WTC11 (cell line): ENCODE data around the gene ATP5PB. TPM values are rescaled to one million over a fixed set of nuclear protein-coding genes. Genes with fewer than 3 reads are reported as not detected.

Source experiments
- ATAC-seq: fragments of 200-7000 bp; cut with Tn5 transposase; 2 replicates; pipeline ENCODE4 v1.10.0; 2021; ENCODE audit warnings: mild to moderate bottlenecking, moderate library complexity
- CTCF ChIA-PET: fragments of 300-600 bp; sonication (Branson Sonifier 250); formaldehyde crosslinking; loops from one replicate; lab custom pipeline; 2021; ENCODE audit warnings: antibody characterized with exemption; lab: Charles Lee
- POLR2A ChIA-PET: fragments of 350-600 bp; sonication (Branson Sonifier 250); formaldehyde crosslinking; loops from one replicate; lab custom pipeline; 2021; ENCODE audit warnings: antibody characterized with exemption; lab: Charles Lee
- DNase-seq: peaks from one replicate; pipeline ENCODE4 v3.0.0; 2021; ENCODE audit warnings: low spot score
- H3K27ac Mint-ChIP-seq: 2 replicates; pipeline ENCODE4 v1.8.0; 2021; ENCODE audit warnings: mixed read lengths
- H3K27me3 Mint-ChIP-seq: 2 replicates; pipeline ENCODE4 v1.8.0; 2021; ENCODE audit warnings: low read depth, mild to moderate bottlenecking, moderate library complexity, mixed read lengths
- H3K36me3 Mint-ChIP-seq: 2 replicates; pipeline ENCODE4 v1.8.0; 2021; ENCODE audit warnings: mixed read lengths
- H3K4me1 Mint-ChIP-seq: 2 replicates; pipeline ENCODE4 v1.8.0; 2022; ENCODE audit warnings: mixed read lengths
- H3K4me3 Mint-ChIP-seq: 2 replicates; pipeline ENCODE4 v1.8.0; 2021; ENCODE audit warnings: mild to moderate bottlenecking, moderate library complexity, mixed read lengths
- H3K9me3 Mint-ChIP-seq: 2 replicates; pipeline ENCODE4 v1.8.0; 2021; ENCODE audit warnings: mixed read lengths
- CREM ChIP-seq: sonication (generic); formaldehyde crosslinking; IDR thresholded peaks from 2 replicates; pipeline ENCODE4 v1.8.1; 2022; ENCODE audit warnings: mild to moderate bottlenecking, missing genetic modification reagents, moderate library complexity
- EMX1 ChIP-seq: fragments of 250-450 bp; sonication (Bioruptor Pico); IDR thresholded peaks from 2 replicates; pipeline ENCODE4 v1.8.0; 2021; ENCODE audit warnings: mild to moderate bottlenecking
- ESRRA ChIP-seq: sonication (generic); formaldehyde crosslinking; IDR thresholded peaks from 2 replicates; pipeline ENCODE4 v1.8.1; 2022; ENCODE audit warnings: mild to moderate bottlenecking, missing genetic modification reagents, borderline replicate concordance
- FOXP1 ChIP-seq: sonication (generic); formaldehyde crosslinking; IDR thresholded peaks from 2 replicates; pipeline ENCODE4 v1.8.0; 2022; ENCODE audit warnings: missing genetic modification reagents, mild to moderate bottlenecking, moderate library complexity, borderline replicate concordance
- GABPB1 ChIP-seq: sonication (generic); formaldehyde crosslinking; IDR thresholded peaks from 2 replicates; pipeline ENCODE4 v1.8.1; 2023; ENCODE audit warnings: mild to moderate bottlenecking, missing genetic modification reagents
- IRF2 ChIP-seq: sonication (generic); formaldehyde crosslinking; IDR thresholded peaks from 2 replicates; pipeline ENCODE4 v1.8.0; 2022; ENCODE audit warnings: low read depth, missing genetic modification reagents, borderline replicate concordance
- NR1H2 ChIP-seq: sonication (generic); formaldehyde crosslinking; IDR thresholded peaks from 2 replicates; pipeline ENCODE4 v1.9.0; 2021; ENCODE audit warnings: mild to moderate bottlenecking, moderate library complexity, missing genetic modification reagents
- NR3C1 ChIP-seq: sonication (generic); formaldehyde crosslinking; conservative IDR thresholded peaks from 2 replicates; pipeline ENCODE4 v1.8.1; 2023; ENCODE audit warnings: low read depth, mild to moderate bottlenecking, missing genetic modification reagents
- OVOL2 ChIP-seq: fragments of 250-450 bp; sonication (Bioruptor Pico); IDR thresholded peaks from 2 replicates; pipeline ENCODE4 v1.9.0; 2021; ENCODE audit warnings: mild to moderate bottlenecking, borderline replicate concordance
- SOX15 ChIP-seq: fragments of 250-450 bp; sonication (Bioruptor Pico); IDR thresholded peaks from 2 replicates; pipeline ENCODE4 v1.9.0; 2021; ENCODE audit warnings: mild to moderate bottlenecking
- TEAD1 ChIP-seq: sonication (generic); formaldehyde crosslinking; IDR thresholded peaks from 2 replicates; pipeline ENCODE4 v1.8.0; 2022; ENCODE audit warnings: mild to moderate bottlenecking, missing genetic modification reagents
- ZNF138 ChIP-seq: sonication (generic); formaldehyde crosslinking; conservative IDR thresholded peaks from 2 replicates; pipeline ENCODE4 v1.8.1; 2022; ENCODE audit warnings: mild to moderate bottlenecking, moderate library complexity, missing genetic modification reagents
- total RNA-seq: library from RNA; stranded (reverse); gene quantifications from 3 replicates; pipeline ENCODE4 v1.2.3, GENCODE V29; 2021
- TF ChIP-seq, protein P1 (sequence below): sonication (generic); formaldehyde crosslinking; IDR thresholded peaks from 2 replicates; pipeline ENCODE4 v1.8.0; 2022; ENCODE audit warnings: mild to moderate bottlenecking, missing genetic modification reagents
- TF ChIP-seq, protein P2 (sequence below): fragments of 250-450 bp; sonication (Bioruptor Pico); IDR thresholded peaks from 2 replicates; pipeline ENCODE4 v1.9.0; 2021; ENCODE audit warnings: mild to moderate bottlenecking
- TF ChIP-seq, protein P3 (sequence below): fragments of 250-450 bp; sonication (Bioruptor Pico); conservative IDR thresholded peaks from 2 replicates; pipeline ENCODE4 v1.9.0; 2021; ENCODE audit warnings: mild to moderate bottlenecking
- TF ChIP-seq, protein P4 (sequence below): sonication (generic); formaldehyde crosslinking; IDR thresholded peaks from 2 replicates; pipeline ENCODE4 v1.8.0; 2023; ENCODE audit warnings: missing genetic modification reagents, mild to moderate bottlenecking, borderline replicate concordance
- TF ChIP-seq, protein P5 (sequence below): sonication (generic); formaldehyde crosslinking; IDR thresholded peaks from 2 replicates; pipeline ENCODE4 v1.8.1; 2023; ENCODE audit warnings: mild to moderate bottlenecking, missing genetic modification reagents
- TF ChIP-seq, protein P6 (sequence below): sonication (generic); formaldehyde crosslinking; IDR thresholded peaks from 2 replicates; pipeline ENCODE4 v1.8.0; 2023; ENCODE audit warnings: missing genetic modification reagents
- TF ChIP-seq, protein P7 (sequence below): sonication (generic); formaldehyde crosslinking; IDR thresholded peaks from 2 replicates; pipeline ENCODE4 v1.8.0; 2022; ENCODE audit warnings: missing genetic modification reagents

Gene ATP5PB
- total RNA-seq, 1 experiment from 2014 or later: 284 TPM

DNA sequence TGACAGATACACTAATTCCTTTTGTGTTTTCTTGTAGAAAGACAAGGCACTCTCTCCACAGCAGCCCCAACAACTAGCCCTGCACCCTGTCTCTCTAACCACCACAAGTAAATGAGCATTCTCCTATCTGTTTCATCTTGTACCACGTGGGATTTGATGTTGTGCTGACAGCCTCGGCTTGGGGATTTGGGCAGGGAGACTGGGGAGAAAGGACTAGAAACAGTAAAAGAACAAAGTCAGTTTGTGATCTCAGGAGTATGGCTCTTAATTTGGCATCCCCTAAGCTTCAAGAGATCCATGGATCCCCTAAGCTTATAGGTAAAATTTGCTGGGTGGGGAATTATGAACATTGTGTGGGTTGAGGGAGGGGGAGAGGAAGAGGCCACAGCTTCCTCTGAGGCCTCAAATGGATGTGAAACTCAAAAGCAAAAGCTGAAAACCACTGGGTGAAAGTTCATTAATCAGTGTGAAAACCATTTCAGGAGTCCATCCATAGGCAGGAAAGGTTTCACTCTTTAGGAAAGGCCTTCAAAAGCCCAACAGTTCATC is 27.6 kb downstream of the ATP5PB start:
- no peaks in the 10 kb centered on the region for H3K9me3 Mint-ChIP-seq
- CTCF ChIA-PET: no interaction called here
- H3K27me3 Mint-ChIP-seq: no peaks in the 10 kb centered on the region
- no peak overlapping the region for H3K4me3 Mint-ChIP-seq
- POLR2A ChIA-PET: no interaction called here
- 0 out of 2 replicates have a peak, but pooled peaks cover 2% of the 10 kb centered on the region for H3K4me1 Mint-ChIP-seq
- no peak overlapping the region for H3K27ac Mint-ChIP-seq
- TF ChIP-seq GABPB1 (CRISPR knock-in tag) (no peak), NR1H2 (CRISPR knock-in tag) (no peak), CREM (CRISPR knock-in tag) (no peak), FOXP1 (CRISPR knock-in tag) (no peak), SOX15 (CRISPR knock-in tag) (no peak)
- DNase-seq (no peak), ATAC-seq (no peak)
- no peaks in the 10 kb centered on the region for H3K36me3 Mint-ChIP-seq

DNA sequence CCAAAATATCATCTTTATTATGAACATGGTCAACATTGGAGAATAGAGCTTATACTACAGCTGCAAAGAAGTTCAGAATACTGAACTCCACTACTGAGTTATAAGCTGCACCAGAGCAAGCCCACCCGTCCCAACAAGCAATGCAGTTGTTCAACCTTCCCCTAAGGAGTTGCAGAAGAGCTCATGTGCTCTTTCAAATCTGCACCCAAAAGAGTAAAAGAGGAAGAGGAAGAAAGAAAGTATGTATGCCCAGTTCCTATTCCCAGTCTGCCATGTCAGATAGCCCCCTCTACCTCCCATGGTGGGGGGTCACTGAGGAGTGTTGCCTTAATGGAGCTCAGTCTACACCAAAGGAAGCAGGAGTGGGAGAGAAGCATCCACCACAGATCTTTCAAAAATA is 31.4 kb downstream of the ATP5PB start:
- POLR2A ChIA-PET: no interaction called here
- TF ChIP-seq, protein P1, sequence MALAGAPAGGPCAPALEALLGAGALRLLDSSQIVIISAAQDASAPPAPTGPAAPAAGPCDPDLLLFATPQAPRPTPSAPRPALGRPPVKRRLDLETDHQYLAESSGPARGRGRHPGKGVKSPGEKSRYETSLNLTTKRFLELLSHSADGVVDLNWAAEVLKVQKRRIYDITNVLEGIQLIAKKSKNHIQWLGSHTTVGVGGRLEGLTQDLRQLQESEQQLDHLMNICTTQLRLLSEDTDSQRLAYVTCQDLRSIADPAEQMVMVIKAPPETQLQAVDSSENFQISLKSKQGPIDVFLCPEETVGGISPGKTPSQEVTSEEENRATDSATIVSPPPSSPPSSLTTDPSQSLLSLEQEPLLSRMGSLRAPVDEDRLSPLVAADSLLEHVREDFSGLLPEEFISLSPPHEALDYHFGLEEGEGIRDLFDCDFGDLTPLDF (CRISPR knock-in tag): no peak
- TF ChIP-seq, protein P2, sequence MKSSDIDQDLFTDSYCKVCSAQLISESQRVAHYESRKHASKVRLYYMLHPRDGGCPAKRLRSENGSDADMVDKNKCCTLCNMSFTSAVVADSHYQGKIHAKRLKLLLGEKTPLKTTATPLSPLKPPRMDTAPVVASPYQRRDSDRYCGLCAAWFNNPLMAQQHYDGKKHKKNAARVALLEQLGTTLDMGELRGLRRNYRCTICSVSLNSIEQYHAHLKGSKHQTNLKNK (CRISPR knock-in tag): no peak
- no peak for TF ChIP-seq IRF2 (CRISPR knock-in tag)
- TF ChIP-seq, protein P3, sequence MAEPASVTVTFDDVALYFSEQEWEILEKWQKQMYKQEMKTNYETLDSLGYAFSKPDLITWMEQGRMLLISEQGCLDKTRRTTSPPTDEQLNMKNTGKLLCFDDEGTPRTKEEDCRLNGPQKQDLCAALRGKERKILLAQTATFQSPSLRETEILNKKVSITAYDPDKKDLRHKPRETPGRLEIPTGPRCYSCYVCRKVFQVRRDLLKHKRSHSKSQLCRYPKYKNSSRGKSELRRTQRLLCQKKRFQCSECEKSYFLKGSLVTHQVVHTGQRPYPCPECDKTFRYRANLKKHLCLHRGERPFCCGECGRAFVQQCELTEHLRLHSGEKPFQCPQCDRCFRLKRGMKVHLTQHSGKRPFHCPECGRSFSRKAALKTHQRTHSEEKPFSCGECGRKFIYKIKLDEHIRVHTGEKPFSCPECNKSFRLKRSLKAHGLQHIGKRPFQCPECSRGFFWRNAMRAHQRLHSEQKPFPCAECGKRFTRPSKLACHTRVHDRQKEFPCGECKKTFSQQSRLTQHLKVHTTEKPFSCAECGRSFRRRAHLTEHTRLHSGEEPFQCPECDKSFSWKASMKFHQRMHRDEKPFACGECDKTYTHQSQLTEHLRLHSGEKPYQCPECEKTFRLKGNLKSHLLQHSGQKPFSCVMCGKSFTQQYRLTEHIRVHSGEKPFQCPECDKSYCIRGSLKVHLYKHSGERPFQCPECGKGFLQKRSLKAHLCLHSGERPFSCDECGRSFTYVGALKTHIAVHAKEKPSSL: no peak
- TF ChIP-seq, protein P4, sequence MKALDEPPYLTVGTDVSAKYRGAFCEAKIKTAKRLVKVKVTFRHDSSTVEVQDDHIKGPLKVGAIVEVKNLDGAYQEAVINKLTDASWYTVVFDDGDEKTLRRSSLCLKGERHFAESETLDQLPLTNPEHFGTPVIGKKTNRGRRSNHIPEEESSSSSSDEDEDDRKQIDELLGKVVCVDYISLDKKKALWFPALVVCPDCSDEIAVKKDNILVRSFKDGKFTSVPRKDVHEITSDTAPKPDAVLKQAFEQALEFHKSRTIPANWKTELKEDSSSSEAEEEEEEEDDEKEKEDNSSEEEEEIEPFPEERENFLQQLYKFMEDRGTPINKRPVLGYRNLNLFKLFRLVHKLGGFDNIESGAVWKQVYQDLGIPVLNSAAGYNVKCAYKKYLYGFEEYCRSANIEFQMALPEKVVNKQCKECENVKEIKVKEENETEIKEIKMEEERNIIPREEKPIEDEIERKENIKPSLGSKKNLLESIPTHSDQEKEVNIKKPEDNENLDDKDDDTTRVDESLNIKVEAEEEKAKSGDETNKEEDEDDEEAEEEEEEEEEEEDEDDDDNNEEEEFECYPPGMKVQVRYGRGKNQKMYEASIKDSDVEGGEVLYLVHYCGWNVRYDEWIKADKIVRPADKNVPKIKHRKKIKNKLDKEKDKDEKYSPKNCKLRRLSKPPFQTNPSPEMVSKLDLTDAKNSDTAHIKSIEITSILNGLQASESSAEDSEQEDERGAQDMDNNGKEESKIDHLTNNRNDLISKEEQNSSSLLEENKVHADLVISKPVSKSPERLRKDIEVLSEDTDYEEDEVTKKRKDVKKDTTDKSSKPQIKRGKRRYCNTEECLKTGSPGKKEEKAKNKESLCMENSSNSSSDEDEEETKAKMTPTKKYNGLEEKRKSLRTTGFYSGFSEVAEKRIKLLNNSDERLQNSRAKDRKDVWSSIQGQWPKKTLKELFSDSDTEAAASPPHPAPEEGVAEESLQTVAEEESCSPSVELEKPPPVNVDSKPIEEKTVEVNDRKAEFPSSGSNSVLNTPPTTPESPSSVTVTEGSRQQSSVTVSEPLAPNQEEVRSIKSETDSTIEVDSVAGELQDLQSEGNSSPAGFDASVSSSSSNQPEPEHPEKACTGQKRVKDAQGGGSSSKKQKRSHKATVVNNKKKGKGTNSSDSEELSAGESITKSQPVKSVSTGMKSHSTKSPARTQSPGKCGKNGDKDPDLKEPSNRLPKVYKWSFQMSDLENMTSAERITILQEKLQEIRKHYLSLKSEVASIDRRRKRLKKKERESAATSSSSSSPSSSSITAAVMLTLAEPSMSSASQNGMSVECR (CRISPR knock-in tag): no peak
- no peak for TF ChIP-seq ZNF138 (CRISPR knock-in tag)
- TF ChIP-seq ESRRA (CRISPR knock-in tag): no peak
- no peak for TF ChIP-seq TEAD1 (CRISPR knock-in tag)
- TF ChIP-seq, protein P5, sequence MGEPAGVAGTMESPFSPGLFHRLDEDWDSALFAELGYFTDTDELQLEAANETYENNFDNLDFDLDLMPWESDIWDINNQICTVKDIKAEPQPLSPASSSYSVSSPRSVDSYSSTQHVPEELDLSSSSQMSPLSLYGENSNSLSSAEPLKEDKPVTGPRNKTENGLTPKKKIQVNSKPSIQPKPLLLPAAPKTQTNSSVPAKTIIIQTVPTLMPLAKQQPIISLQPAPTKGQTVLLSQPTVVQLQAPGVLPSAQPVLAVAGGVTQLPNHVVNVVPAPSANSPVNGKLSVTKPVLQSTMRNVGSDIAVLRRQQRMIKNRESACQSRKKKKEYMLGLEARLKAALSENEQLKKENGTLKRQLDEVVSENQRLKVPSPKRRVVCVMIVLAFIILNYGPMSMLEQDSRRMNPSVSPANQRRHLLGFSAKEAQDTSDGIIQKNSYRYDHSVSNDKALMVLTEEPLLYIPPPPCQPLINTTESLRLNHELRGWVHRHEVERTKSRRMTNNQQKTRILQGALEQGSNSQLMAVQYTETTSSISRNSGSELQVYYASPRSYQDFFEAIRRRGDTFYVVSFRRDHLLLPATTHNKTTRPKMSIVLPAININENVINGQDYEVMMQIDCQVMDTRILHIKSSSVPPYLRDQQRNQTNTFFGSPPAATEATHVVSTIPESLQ (CRISPR knock-in tag): no peak
- TF ChIP-seq, protein P6, sequence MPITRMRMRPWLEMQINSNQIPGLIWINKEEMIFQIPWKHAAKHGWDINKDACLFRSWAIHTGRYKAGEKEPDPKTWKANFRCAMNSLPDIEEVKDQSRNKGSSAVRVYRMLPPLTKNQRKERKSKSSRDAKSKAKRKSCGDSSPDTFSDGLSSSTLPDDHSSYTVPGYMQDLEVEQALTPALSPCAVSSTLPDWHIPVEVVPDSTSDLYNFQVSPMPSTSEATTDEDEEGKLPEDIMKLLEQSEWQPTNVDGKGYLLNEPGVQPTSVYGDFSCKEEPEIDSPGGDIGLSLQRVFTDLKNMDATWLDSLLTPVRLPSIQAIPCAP: no peak
- no peak for TF ChIP-seq OVOL2 (CRISPR knock-in tag)
- TF ChIP-seq NR3C1 (CRISPR knock-in tag): no peak
- no peak for TF ChIP-seq EMX1 (CRISPR knock-in tag)
- TF ChIP-seq, protein P7, sequence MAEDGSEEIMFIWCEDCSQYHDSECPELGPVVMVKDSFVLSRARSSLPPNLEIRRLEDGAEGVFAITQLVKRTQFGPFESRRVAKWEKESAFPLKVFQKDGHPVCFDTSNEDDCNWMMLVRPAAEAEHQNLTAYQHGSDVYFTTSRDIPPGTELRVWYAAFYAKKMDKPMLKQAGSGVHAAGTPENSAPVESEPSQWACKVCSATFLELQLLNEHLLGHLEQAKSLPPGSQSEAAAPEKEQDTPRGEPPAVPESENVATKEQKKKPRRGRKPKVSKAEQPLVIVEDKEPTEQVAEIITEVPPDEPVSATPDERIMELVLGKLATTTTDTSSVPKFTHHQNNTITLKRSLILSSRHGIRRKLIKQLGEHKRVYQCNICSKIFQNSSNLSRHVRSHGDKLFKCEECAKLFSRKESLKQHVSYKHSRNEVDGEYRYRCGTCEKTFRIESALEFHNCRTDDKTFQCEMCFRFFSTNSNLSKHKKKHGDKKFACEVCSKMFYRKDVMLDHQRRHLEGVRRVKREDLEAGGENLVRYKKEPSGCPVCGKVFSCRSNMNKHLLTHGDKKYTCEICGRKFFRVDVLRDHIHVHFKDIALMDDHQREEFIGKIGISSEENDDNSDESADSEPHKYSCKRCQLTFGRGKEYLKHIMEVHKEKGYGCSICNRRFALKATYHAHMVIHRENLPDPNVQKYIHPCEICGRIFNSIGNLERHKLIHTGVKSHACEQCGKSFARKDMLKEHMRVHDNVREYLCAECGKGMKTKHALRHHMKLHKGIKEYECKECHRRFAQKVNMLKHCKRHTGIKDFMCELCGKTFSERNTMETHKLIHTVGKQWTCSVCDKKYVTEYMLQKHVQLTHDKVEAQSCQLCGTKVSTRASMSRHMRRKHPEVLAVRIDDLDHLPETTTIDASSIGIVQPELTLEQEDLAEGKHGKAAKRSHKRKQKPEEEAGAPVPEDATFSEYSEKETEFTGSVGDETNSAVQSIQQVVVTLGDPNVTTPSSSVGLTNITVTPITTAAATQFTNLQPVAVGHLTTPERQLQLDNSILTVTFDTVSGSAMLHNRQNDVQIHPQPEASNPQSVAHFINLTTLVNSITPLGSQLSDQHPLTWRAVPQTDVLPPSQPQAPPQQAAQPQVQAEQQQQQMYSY (CRISPR knock-in tag): no peak
- no peaks in the 10 kb centered on the region for H3K27me3 Mint-ChIP-seq

More for the DNA sequence above, 31.4 kb downstream of the ATP5PB start:
- no peak for DNase-seq
- no peak for ATAC-seq
- Mint-ChIP-seq H3K27ac (no peak overlapping the region), H3K4me3 (no peak overlapping the region), H3K4me1 (0 out of 2 replicates have a peak, but pooled peaks cover 2% of the 10 kb centered on the region), H3K36me3 (no peaks in the 10 kb centered on the region), H3K9me3 (no peaks in the 10 kb centered on the region)
- CTCF ChIA-PET: interaction anchor here (2.6 to 3.2 kb wide), 2 partner anchors 27 to 287 kb away, joined by 32 to 71 read pairs; no protein-coding TSS in a partner anchor
